Measurements from ENCODE around the gene ROBO4. TPM values are rescaled to one million over a fixed set of nuclear protein-coding genes. Genes with fewer than 3 reads are reported as not detected.

ROBO4 gene
- total and polyA plus RNA-seq, 2 of the 13 experiments (the other 11 are each of a cell fraction or from before 2014, with no cell fraction given), result 0.07 to 1.1 TPM

- TF ChIP-seq ZNF780A (CRISPR knock-in tag; IDR thresholded peaks at IDR 0.05) (no peak), HNF4G (IDR thresholded peaks at IDR 0.05; ENCODE audit: borderline replicate concordance, low read depth, low read length) (no peak), HNF4G (CRISPR knock-in tag; IDR thresholded peaks at IDR 0.05; ENCODE audit: borderline replicate concordance, low read depth) (0 out of 2 replicates have a peak, but pooled peaks have one; percentile 56), CHCHD3 (CRISPR knock-in tag; IDR thresholded peaks at IDR 0.05) (0 out of 2 replicates have a peak, but pooled peaks have one; percentile 46), ZNF484 (CRISPR knock-in tag; IDR thresholded peaks at IDR 0.05; ENCODE audit: borderline replicate concordance, low read depth) (no peak), ZFP62 (CRISPR knock-in tag; IDR thresholded peaks at IDR 0.05) (no peak), MED1 (CRISPR knock-in tag; IDR thresholded peaks at IDR 0.05) (peak; percentile 50), ZNF276 (CRISPR knock-in tag; IDR thresholded peaks at IDR 0.05; ENCODE audit: low read depth) (no peak), DBP (CRISPR knock-in tag; IDR thresholded peaks at IDR 0.05; ENCODE audit: not compliant biosample characterization) (no peak), ZSCAN31 (CRISPR knock-in tag; IDR thresholded peaks at IDR 0.05; ENCODE audit: low read depth) (0 out of 2 replicates have a peak, but pooled peaks have one; percentile 40), HMGXB4 (CRISPR knock-in tag; IDR thresholded peaks at IDR 0.05; ENCODE audit: borderline replicate concordance in 1 of 2, low read depth in 1 of 2) (peak; percentile 94 to 97), ZNF451 (CRISPR knock-in tag; IDR thresholded peaks at IDR 0.05) (peak; percentile 85), PRDM15 (CRISPR knock-in tag; IDR thresholded peaks at IDR 0.05) (0 out of 2 replicates have a peak, but pooled peaks have one; percentile 65), CBX2 (IDR thresholded peaks at IDR 0.05; ENCODE audit: low read depth, low read length) (no peak), CBX2 (CRISPR knock-in tag; IDR thresholded peaks at IDR 0.05; ENCODE audit: low read depth) (no peak), GMEB2 (CRISPR knock-in tag; IDR thresholded peaks at IDR 0.05; ENCODE audit: low read depth) (no peak), ZNF607 (CRISPR knock-in tag; IDR thresholded peaks at IDR 0.05; ENCODE audit: borderline replicate concordance) (peak; percentile 61), ZNF224 (CRISPR knock-in tag; IDR thresholded peaks at IDR 0.05) (0 out of 2 replicates have a peak, but pooled peaks have one; percentile 10)
Observed at GRCh38 chr11:124875943-124876817, 21.5 kb downstream of the ROBO4 start (continued).

Measured in HepG2 (cell line).